Measurements from ENCODE around the gene BMF. TPM values are rescaled to one million over a fixed set of nuclear protein-coding genes. Genes with fewer than 3 reads are reported as not detected.

The BMF gene
- total RNA-seq, 1 experiment from 2014 or later, result not detected

DNA sequence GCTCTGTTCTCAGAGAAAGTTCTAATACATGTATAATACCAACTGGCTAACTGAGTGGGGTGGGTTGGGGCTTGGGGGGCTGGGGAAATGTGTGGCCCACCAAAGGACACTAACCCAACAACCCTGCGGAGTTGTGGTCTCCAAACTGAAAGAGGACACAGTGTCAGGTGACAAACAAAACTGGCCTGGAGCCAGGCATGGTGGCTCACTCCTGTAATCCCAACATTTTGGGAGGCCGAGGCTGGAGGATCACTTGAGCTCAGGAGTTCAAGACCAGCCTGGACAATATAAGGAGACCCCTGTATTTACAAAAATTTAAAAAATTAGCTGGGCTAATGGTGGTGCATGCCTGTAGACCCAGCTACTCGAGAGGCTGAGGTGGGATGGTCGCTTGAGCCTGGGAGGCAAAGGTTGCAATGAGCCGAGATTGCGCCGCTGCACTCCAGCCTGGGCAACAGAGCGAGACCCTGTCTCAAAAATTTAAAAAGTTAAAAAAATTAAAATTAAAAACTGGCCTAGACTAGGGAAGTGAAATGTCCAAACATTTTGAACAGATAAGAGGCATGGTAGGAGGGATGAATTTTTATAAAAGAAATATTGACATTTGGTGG lies 38.0 kb downstream of the BMF start:
- ChIA-PET POLR2A (interaction anchor here (1.2 to 1.3 kb wide), 2 partner anchors 23 to 32 kb away, joined by 3 to 7 read pairs; no protein-coding TSS in a partner anchor), CTCF (interaction anchor here (4.2 kb wide), 1 partner anchor 34 kb away, joined by 19 read pairs; no protein-coding TSS in a partner anchor)
- TF ChIP-seq, protein P1, sequence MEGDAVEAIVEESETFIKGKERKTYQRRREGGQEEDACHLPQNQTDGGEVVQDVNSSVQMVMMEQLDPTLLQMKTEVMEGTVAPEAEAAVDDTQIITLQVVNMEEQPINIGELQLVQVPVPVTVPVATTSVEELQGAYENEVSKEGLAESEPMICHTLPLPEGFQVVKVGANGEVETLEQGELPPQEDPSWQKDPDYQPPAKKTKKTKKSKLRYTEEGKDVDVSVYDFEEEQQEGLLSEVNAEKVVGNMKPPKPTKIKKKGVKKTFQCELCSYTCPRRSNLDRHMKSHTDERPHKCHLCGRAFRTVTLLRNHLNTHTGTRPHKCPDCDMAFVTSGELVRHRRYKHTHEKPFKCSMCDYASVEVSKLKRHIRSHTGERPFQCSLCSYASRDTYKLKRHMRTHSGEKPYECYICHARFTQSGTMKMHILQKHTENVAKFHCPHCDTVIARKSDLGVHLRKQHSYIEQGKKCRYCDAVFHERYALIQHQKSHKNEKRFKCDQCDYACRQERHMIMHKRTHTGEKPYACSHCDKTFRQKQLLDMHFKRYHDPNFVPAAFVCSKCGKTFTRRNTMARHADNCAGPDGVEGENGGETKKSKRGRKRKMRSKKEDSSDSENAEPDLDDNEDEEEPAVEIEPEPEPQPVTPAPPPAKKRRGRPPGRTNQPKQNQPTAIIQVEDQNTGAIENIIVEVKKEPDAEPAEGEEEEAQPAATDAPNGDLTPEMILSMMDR (IDR thresholded peaks at IDR 0.05; ENCODE audit: unreplicated experiment), result no peak
- H3K36me3 Mint-ChIP-seq (ENCODE audit: insufficient read depth, unreplicated experiment), result no peaks in the 10 kb centered on the region
- intact Hi-C loops (cut with micrococcal nuclease), result no loop called here
- no TSS peak for BruUV-seq (replicated peaks)
- H3K4me1 Mint-ChIP-seq (ENCODE audit: insufficient read depth, unreplicated experiment), result peaks cover 7% of the 10 kb centered on the region
- no peak for DNase-seq (ENCODE audit: unreplicated experiment)
- no peak overlapping the region for H3K27ac Mint-ChIP-seq (ENCODE audit: low read depth, unreplicated experiment)
- no peaks in the 10 kb centered on the region for H3K9me3 Mint-ChIP-seq (ENCODE audit: unreplicated experiment)
- no peak overlapping the region for H3K4me3 Mint-ChIP-seq (ENCODE audit: unreplicated experiment)
- no peaks in the 10 kb centered on the region for H3K27me3 Mint-ChIP-seq (ENCODE audit: insufficient read depth, unreplicated experiment)

DNA sequence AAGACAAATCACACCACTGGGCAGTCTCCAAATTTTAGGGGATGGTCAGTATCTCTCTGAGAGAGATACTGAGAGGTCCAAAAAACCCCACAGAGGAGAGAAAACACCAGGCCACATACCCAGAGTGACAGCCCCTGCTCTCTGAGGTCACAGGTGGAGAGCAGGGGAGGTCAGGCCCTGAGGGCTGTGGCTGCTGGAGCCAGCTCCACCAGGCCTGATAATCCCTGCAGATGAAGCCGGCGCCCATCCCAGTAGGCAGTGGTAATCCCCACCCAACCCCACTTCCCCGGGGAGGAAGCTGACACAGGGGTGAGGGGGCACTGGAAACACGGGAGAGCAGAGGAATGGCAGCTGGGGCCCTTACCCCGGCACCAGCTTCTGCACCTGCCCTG lies 38.5 kb downstream of the BMF start:
- H3K9me3 Mint-ChIP-seq (ENCODE audit: unreplicated experiment), result no peaks in the 10 kb centered on the region
- no peaks in the 10 kb centered on the region for H3K36me3 Mint-ChIP-seq (ENCODE audit: insufficient read depth, unreplicated experiment)
- BruUV-seq (replicated peaks), result no TSS peak
- intact Hi-C loops (cut with micrococcal nuclease), result no loop called here
- no peak overlapping the region for H3K27ac Mint-ChIP-seq (ENCODE audit: low read depth, unreplicated experiment)
- no peak for DNase-seq (ENCODE audit: unreplicated experiment)
- POLR2A ChIA-PET, result interaction anchor here (1.2 to 2.5 kb wide), 4 partner anchors 14 to 33 kb away, joined by 3 to 8 read pairs (median 6); no protein-coding TSS in a partner anchor
- CTCF ChIA-PET, result interaction anchor here (0.6 to 4.2 kb wide), 4 partner anchors 26 to 312 kb away, joined by 3 to 19 read pairs (median 4); partner anchors contain the start of gene KNSTRN
- TF ChIP-seq, protein P1 (IDR thresholded peaks at IDR 0.05; ENCODE audit: unreplicated experiment), result no peak
- H3K27me3 Mint-ChIP-seq (ENCODE audit: insufficient read depth, unreplicated experiment), result no peaks in the 10 kb centered on the region
- H3K4me3 Mint-ChIP-seq (ENCODE audit: unreplicated experiment), result no peak overlapping the region
- H3K4me1 Mint-ChIP-seq (ENCODE audit: insufficient read depth, unreplicated experiment), result peaks cover 2% of the 10 kb centered on the region

DNA sequence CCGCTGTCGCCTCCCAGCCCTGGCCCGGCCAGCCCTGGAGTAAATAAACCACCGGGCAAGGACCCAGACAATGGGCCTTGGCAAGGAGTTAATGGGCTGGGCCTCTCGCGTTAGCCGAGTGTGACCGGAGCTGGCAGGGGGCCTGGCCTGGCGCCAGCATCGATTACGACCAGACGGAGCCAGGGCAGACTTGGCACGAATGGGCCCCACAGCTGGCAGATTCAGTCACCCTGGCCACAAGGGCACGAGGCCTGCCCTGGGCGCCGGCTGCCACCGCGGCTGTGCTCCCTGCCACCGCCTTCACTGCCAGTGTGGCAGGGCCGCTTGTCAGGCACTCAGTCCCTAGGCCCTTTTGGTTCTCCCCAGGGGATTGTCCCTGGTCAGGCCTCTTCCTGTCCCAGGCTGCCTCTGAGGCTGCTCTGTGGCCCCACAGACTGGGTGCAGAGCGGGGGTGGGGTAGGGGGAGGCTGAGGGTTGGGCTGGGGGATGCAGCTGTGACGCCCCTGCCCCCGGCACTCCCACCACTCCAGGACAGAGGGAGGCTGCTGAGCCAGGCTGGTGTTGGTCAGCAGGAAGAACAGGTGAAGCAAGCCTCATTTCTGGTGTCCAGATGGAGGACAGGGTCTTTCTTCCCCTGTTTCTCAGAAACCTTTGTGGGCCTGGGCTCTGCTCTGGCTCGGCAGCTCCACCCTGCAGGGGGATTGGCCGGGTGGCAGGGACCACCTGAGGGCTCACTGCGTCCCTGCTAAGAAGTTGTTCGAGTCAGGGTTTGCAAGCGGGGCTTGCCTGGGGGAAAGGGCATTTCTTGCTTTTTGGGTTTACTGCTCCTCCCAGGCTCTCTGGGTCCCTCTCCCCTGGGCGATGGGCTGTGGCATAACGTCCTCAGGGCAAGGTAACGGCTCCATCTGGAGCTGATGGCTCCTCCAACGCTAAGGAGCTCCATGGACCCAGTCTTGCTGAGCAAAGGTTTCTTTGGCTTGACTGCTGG lies 39.2 kb downstream of the BMF start:
- Mint-ChIP-seq H3K4me3 (ENCODE audit: unreplicated experiment) (no peak overlapping the region), H3K4me1 (ENCODE audit: insufficient read depth, unreplicated experiment) (no peaks in the 10 kb centered on the region), H3K27ac (ENCODE audit: low read depth, unreplicated experiment) (no peak overlapping the region), H3K27me3 (ENCODE audit: insufficient read depth, unreplicated experiment) (no peaks in the 10 kb centered on the region), H3K9me3 (ENCODE audit: unreplicated experiment) (no peaks in the 10 kb centered on the region), H3K36me3 (ENCODE audit: insufficient read depth, unreplicated experiment) (no peaks in the 10 kb centered on the region)
- intact Hi-C loops (cut with micrococcal nuclease), result no loop called here
- TF ChIP-seq, protein P1 (IDR thresholded peaks at IDR 0.05; ENCODE audit: unreplicated experiment), result no peak
- no TSS peak for BruUV-seq (replicated peaks)
- POLR2A ChIA-PET, result interaction anchor here (1.2 to 2.5 kb wide), 5 partner anchors 9 to 34 kb away, joined by 3 to 8 read pairs (median 7); no protein-coding TSS in a partner anchor
- CTCF ChIA-PET, result interaction anchor here (0.6 to 4.2 kb wide), 4 partner anchors 26 to 313 kb away, joined by 3 to 19 read pairs (median 4); partner anchors contain the start of gene KNSTRN
- DNase-seq (ENCODE audit: unreplicated experiment), result peak; percentile 97
